GM19395 (cell line): Measurements from ENCODE around the gene EEFSEC.

Source experiments
- ATAC-seq: cut with Tn5 transposase; IDR thresholded peaks from one replicate; pipeline ENCODE4 v1.9.1; 2021; ENCODE audit warnings: mild to moderate bottlenecking, moderate library complexity; ENCODE audit not compliant: unreplicated experiment

EEFSEC gene

DNA sequence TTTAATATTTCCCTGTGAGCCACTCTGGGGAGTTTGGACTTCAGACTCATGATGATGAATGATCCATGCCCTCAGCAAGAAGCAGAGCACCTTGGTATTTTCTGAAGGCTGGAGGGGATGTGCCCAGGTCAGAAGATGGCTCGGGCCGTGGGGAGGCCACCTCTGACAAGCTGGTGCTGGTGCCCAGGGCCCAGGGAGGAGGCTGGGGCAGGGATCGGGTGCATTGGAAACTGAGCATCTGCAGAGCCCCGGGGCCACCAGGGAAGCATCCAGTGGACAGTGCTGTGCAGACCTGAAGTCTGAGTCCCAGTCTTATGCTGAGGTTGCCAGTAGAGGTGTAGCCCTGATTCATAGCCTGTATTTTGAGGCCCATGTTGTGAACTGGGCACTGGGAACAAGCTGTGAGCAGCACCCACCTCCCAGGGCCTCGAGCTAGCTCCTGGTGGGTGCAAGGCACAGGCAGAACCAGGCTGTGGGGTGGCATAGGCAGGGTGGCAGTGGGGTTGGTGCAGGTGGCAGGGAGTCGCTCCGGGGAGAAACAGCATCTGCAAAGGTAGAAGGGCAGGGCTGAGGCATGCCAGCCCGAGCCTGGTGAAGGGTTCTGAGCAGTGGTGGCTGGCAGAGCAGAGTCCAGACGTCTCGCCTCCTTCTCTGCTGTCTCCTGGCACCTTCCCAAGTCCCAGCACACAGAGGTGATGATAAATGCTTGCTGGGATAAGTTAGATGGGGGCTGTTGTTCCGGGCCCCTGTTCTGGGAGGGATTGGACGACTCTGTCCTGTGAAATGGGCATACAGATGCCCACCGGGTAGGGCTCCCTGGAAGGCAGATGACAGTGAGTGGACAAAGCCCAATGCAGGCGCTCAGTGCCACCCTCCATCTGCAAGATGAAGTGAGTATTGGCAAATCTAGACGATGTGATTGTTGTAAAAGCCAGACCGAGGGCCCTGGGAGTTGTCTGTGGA lies 302.8 kb downstream of the EEFSEC start:
- no peak for ATAC-seq

DNA sequence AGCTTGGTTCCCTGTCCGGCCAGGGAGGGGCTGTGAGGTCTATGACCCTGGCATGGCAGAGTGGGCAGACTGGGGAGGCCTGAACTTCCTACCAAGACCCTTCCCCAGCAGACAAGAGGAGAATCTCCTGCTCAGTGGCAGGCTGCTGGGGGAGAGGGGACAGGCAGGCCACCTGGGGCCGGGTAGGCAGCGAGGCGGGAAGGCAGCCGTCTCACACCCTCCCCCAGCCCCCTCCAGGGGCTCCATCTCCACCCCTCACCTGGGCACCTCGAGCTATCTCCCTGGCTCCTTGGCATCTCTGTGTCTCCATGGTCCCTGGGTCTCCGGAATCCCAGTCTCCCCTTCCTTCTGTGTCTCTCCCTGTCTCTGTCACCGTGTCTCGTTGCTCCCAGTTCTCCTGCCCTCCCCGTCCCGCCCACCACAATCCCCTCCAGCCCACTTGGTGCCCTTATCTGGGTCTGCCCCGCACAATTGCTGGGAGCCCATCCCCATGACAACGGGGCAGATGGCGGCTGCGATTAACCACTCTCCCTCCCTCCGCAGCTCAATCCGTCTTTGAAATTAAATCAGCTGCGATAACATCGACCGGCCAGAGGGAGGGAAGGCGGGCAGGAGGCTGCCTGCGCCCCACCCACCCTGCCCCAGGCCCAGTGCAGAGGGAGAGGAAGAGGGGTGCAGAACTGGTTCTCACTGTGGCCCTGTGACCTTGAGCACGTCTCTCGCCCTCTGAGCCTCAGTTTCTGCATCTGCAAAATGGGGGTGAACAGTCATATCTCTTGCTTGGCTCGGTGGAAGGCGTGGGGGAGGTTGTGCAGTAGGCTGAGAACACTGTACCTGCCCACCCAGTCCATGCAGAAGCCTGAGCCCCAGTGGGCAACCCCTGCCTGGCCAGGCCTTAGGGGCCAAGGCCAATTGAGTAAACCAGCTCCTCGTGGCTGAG lies 303.8 kb downstream of the EEFSEC start:
- no peak for ATAC-seq

DNA sequence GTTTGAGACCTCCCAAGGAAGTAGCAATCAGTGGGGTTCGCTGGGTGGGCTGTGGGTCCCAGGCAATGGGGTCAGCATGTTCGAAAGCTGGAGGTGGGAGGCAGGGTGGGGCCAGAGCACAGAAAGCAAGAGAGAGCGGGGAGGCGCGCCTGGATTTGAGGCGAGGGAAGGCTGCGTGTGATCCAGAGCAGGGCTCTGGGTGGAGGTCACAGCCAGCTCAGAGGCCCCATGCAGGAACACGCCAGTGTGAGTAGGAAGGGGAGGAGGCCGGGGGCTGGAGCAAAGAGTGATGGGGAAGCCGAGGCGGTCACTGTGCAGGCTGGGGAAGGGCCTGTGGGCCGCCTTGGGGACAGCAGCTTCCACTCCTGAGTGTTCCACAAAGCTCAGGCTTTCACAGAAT lies 304.7 kb downstream of the EEFSEC start:
- no peak for ATAC-seq
